HG03045 (cell line): ENCODE measurements around the gene CTTN.
"Not testable (repeated sequence)": the region's sequence is repeated elsewhere in the genome, so short reads cannot be mapped to it uniquely, and the experiment has no call there.

ENCODE experiments used
- ATAC-seq: cut with Tn5 transposase; IDR thresholded peaks from one replicate; pipeline ENCODE4 v1.9.1; 2021; ENCODE audit warnings: mild to moderate bottlenecking, moderate library complexity; ENCODE audit not compliant: unreplicated experiment

CTTN gene

DNA sequence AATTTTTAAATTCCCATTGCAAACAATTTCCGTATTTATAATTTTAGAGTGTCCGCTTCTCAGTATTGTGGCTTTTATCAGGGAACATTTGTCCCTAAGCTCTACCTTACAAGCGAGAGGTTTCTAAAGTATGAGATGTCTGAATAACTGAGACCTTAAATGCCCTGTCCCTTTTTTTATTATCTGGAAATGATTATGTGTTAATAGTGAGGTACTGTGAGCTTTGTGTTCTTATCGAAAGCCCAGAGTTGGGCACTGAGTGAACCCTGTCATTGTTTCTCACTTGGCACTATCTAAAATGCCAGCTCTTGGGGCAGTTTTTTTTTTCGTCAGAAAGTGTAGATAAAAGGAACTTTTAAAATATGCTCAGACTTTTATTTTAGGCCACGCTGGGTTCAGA is 9.5 kb downstream of the CTTN start:
- ATAC-seq: no peak

DNA sequence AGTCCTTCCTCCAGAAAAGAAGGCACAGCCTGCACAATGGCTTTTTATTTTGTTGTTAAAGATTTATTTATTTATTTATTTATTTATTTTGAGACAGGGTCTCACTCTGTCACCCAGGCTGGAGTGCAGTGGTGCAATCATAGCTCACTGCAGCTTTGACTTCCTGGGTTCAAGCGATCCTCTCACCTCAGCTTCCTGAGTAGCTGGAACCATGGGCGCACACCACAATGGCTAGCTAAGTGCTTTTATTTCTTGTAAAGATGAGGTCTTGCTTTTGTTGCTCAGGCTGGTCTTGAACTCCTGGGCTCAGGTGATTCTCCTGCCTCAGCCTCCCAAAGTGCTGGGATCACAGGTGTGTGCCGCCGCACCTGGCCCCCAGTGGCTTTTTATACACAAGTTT is 10.0 kb downstream of the CTTN start:
- ATAC-seq: not testable (repeated sequence)

DNA sequence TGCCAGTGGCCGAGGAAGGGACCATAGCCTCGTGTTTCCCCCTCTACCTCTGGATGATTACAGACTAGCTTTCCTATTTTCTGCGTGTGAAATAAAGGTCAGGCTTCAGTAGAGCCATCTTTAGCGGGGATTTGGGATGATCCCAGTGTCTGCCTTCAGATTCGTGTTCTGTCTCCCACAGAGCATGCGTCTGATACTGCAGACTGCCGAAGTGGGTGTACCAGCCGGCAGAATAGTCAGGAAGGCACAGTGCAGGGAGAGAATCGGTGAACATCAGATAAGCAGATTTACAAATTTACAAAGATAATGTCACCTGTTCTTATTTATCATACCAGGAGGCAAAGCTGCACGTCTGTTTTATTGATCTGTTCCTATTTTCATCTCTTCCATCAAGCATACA is 11.1 kb downstream of the CTTN start:
- ATAC-seq: no peak

DNA sequence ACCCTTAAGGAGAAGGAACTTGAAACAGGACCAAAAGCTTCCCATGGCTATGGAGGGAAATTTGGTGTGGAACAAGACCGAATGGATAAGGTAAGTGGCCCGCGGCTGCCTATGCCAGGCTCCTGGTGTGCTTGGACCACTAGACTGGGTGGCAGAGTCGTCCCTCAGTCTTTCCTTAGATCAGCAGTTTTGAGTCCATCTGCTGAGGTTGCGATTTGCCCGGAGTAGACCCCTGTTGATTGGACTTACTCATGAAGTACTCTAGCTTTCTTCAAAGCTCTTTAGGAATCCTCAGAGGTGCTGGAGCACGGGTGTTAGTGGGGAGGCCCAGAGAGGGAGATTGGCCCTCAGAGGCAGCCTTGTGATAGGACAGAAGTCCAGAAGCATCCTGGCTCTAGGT is 11.5 kb downstream of the CTTN start:
- no peak for ATAC-seq

DNA sequence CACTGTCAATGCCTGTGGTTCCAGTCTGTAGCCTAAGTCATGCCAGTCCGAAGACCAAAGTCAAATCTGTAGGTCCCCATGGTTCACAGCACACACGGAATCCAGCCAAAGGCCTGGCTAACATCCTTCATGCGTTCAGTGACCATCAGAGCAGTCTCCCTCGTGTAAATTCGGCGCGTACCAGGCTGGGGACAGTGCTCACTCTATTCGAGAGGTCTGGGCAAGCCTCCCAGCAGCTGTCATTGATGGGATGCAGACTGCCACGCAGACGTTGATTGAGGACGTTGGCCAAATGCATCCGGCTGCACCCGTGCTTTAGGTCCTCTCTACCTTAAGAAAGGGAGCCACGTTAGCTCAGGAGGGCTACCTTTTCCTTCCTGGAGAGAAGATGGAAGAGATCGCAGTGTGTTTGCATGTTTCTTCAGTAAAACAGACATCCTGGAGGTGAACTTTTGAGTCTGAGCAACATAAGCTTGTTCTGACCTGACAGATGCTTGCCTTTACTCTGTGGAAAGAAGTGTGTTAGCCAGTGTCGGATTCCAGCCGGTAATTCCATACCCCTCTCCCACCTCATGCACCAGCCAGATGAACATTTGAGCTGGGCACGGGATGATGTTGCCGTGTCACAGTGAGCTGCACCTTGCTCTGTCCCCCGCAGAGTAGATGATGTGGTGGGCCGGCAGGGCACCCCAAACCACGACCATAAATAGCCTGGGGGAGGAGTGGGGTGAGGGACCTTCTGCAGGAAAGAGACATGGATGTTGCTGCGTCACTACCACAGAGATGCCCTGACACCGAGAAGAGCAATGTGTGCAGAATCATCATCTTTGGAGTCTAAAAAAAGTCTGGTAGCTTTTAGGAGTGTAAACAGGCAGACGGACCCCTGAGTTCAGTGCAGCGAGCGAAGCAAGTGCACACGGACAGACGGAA is 12.2 kb downstream of the CTTN start:
- no peak for ATAC-seq

DNA sequence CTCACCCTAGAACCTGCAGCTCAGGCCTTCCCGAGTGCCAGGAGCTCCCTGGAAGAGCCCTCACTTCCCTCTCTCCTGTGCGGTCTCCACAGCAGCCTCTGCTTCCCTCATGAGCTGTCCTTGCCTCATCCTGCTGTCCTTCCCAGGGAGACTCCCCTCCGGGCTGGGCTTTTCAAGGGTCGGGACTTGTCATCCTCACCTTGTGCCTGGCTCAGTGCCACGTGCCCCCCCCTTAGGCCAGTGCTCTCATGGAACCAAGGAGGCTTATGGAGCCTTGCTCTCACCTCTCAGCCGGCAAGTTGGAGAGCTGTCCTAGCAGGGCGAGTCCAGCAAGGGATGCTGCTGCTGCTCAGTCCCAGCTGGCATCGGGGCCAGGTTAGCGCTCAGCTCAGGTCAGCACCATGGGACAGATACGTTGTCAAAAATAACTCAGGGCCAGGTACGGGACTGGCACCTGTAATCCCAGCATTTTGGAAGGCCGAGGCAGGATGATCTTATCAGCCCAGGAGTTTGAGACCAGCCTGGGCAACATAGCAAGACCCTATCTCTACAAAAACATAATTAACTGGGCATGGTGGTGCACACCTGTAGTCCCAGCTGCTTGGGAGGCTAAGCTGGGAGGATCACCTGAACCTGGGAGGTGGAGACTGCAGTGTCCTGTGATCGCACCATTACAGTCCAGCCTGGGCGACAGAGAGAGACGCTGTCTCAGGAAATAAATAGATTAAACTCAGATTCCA is 13.6 kb downstream of the CTTN start:
- no peak for ATAC-seq

DNA sequence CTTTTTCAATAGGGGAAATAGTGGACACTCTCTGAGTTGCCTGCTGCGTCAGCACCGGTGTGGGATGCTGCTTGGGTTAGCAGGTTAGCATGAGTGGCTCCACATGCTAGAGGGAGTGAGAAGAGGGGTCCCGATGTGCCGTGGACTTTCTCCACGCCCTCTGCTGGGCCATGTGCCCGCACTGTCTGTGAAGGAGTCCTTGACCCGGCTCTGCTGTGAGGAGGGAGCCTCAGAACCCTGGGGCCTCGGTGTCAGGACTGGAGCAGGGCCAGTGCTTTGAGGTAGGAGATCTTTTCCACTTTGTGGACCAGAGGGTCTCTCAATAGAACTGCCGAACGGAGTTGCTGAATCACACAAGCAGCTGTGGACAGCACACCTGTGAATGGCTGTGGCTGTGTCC is 14.8 kb downstream of the CTTN start:
- ATAC-seq: no peak

DNA sequence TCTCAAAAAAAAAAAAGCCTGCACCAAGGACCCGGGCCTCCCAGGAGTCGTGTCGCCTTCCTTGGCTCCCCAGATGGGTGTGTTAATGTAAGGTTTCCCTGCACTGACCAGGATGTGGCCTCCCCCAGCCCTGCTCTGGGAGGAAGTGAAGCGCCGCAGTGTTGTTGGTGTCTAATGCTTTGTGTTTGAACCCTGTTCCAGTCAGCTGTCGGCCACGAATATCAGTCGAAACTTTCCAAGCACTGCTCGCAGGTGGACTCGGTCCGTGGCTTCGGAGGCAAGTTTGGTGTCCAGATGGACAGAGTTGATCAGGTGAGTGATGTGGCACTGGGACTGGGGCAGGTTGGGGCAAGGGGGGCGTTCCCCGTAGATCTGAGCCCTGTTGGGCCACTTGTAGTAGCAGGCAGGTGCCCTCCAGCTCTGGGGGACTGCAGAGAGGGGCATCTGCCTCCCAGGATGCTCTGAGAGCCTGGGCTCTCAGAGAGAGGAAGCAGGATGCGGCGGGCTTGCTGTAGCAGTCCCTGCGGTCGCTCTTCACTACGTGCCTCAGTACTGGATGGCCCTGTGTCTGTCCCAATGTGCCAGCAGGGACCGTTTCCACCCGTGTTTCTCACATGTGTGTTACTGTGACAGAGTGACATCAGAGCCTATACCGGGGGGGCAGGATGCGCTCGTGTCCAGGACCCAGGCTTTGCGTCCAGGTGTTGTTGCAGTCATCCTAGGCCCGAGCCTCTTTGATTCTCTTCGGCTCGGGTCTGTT is 16.2 kb downstream of the CTTN start:
- ATAC-seq: no peak

DNA sequence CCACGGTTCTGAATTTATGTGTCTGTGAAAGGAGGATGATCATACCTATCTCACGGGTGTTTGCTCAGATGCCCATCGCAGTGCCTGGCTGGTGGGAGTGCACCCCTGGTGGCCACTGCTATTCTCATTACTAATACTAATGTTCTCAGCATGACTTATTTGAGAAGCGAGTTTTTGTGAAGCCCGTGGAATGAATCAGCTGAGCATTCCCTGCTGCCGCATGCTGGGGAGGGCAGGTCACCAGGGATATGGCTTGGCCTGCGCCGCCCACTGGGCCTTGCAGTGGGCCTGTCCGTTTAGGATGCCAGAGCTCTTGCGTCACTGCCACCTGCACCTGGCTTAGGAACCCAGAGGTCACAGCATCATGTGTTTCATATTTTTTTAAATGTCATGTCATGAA is 16.9 kb downstream of the CTTN start:
- no peak for ATAC-seq

DNA sequence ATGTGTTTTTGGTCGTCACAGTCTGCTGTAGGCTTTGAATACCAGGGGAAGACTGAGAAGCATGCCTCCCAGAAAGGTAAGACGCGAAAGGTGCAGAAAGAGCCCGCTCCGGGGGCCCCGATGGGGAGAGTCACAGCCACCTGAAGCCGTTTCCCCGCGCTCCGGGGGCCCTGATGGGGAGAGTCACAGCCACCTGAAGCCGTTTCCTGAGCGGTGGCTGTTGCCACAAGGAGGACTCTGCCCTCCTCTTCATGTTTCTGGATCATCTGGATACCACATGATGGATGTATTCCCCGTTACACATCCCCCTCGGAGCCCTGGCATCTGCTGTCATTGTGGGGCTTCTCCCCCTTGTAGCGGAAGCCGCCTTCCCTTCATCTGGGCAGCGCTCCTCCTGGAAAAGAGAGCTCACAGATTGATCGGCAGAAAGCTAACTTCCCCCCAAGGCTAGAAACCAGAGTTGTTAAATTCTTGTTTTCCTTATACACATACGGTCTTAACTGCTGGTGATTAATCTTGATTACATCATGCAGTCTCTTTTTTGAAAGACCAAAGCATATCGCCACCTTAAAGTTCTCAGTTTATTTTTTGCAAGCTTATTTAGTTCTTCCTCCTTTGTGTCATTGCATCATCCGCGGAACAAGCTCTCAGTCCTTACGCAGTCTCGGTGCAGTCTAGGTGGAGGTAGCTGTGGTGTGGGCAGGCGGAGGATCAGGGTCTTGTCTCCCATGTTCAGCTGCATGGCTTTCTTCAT is 17.5 kb downstream of the CTTN start:
- no peak for ATAC-seq

DNA sequence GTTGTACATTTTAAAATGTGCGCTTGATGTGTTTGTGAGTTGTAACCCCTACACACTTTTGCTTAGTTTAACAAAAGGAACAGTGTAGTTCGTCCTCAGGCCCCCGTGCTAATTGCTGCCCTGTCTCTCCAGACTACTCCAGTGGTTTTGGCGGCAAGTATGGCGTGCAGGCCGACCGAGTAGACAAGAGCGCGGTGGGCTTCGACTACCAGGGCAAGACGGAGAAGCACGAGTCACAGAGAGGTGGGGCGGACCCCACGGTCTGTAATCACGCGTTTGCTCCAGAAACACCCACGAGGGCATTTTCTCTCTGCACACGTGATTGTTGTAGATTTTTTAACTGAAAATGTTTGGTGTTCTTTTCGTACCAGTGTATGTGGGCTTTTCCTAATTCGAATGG is 18.6 kb downstream of the CTTN start:
- ATAC-seq: no peak

DNA sequence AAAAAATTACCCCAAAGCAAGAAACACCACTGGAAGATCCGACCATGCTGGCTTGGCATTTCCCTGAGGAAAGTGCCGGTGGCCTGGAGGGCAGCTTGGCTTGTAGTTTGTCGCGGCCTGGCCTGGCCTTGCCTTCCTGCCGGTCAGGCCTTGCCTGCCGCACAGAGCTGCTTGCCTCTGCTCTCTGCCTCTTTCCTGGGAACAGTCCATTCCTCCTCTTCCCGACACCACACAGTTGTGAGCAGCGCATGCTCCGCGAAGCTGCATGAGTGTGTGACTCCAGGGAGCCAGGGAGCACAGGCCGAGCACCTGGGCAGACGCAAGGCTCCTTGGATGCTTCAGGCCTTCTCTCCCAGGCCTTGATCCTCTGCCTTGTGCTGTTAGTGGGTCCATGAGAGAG is 19.8 kb downstream of the CTTN start:
- ATAC-seq: no peak

DNA sequence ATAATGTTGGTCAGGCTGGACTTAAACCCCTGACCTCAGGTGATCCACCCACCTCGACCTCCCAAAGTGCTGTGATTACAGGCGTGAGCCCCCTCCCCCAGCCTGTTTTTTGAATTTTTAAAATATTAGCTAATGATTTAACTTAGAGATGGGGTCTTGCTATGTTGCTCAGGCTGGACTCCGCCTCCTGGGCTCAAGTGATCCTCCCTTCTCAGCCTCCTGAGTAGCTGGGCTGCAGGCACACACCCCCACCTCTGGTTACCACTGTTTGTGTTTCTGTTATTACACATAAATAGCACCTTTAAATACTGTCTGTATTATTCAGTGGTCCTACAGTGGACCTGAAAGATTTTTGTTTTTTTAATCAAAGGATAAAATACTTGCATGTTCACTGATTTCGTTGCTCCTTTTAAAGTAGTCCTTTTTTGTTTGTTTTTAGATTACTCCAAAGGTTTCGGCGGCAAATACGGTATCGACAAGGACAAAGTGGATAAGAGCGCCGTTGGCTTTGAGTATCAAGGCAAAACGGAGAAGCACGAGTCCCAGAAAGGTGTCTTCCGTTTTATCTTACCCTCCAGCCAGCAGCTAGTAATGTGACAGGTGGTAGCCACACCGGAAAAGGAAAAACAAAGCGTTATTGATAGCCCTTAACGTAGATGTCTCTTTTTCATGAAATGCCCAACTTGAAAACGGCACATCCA is 21.1 kb downstream of the CTTN start:
- no peak for ATAC-seq

DNA sequence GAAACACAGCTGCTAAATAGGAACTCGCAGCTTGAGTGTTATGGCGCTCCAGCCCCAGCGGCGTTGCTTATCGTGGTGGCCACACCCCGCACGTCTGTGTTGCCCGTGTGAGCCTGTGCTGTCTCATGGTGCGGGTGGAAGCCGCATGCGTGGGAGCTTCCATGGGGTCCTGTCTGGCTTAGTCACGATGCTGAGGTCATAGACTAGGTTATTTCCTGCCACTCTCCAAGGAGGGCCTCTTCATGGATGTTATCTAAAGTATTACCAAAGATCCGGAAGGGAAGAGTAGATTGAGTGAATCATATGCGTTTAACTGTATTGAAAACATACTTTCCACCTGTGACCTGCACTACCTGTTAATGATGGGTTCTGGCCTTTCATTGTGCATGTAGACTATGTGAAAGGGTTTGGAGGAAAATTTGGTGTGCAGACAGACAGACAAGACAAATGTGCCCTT is 21.7 kb downstream of the CTTN start:
- ATAC-seq: no peak

DNA sequence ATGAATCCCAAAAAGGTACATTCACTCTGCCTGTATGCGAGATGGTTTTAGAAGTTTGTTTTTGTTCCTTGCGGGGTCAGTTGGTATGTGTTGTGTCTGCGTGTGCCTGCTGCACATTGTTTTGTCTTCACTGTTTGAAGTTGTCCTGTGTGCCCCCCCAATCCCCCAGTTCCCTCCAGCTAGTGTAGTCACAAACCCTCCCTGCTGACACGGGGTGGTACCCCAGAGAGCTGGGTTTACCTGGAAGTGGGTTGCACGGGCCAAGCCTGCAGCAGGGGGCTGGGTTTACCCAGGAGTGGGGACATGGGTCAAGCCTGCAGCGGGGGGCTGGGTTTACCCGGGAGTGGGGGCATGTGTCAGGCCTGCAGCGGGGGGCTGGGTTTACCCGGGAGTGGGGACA is 22.2 kb downstream of the CTTN start:
- no peak for ATAC-seq

DNA sequence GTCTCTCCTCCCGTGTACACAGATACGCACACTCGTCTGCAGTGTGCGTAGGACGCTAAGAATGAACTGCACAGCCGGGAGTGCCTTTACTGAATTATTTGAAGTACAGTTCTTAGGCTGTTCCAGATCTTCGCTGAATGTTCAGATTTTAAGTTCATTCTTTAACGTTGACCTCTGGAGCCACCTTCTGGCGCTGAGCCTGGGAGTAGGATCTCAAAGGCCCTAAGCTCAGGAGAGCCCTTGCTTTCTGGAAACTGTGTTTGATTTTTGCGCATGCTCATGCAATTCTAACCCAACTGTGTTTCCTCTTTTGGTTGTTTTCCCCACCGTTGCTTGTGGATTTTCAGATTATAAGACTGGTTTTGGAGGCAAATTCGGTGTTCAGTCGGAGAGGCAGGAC is 22.8 kb downstream of the CTTN start:
- no peak for ATAC-seq

DNA sequence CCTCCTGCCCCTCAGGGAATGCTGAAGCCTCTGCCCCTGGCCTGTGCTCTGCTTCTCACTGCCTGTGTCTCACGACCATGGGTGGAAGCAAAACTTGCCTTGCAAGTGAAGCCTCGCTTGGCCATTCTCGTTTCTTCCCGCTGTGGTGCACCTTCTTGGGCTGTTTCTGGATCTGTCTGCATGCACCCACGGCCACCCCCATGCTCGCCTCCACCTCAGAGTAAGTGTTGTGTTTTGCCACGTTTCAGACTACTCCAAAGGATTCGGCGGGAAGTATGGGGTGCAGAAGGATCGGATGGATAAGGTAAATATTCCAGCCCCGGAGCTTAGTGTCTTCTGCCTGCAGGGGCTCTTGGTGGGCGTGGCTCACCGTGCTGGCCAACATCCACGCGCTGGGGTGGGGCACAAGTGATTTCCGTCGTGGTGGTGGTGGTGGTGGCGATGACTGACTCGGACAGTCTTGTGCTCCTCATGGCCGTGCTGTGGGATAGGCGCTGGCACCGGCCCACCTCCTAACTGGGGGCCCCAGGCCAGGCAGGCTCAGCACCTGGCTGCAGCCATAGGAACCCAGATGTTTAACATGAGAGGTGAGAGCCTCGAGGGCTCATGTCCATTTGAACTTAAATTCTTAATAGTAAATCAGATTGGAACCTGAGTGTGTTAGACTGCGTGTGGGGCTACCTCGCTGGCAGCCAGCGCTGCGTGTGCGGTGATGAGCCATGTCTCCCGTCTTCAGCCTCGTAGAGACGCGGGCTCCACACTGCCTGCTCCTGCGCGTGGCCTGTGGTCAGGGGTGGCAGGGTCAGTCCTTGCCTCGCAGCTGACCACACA is 24.6 kb downstream of the CTTN start:
- ATAC-seq: no peak

DNA sequence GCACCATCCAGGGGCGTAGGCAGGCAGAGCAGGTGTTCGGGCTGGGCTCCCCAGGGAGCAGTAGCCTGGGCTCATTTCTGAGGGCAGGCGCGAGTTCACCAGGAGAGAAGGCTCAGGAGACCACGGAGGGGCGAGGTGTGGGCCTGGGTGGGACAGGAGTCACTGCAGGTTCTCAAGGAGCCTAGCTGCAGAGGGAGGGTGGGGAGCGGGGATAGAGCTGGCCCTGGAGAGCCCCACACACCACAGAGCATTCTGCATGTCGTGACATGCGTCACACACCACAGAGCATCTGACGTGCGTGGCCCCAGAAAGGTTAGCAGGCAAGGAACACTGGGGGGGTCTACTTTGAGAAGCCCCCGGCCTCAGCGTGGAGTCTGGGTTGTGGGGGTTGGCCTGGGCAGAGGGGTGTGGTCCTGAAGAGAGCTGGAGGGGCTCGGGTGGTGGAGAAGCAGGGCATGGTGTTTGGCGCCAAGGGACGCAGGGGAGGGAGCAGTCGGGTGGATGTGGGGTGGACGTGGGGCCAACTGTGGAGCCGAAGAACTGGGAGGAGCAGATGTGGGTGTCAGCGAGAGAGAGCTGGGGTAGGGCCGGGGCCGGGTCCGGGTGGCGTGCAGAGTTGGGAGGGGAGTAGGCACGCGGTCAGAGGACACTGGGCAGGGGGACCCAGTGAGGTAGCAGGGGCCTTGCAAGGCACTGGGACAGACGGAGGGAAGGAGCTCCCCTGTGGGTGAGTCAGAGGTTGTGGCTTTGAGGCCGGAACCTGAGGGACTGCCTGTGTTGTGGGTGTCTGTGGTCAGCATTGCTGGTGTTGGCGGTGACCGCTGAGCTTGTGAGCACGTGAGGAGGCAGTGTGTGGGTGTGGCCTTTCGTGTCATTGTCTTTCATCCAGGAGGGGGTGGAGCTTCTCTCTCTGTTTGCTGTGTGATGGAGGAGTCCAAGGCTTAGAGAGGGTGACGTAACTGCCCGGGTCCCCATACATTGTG is 25.5 kb downstream of the CTTN start:
- ATAC-seq: no peak
